SKM-1 treated with dmso at 0.1 percent for 144 hours (cell line): ENCODE data around the gene SNX24.
"Not testable (repeated sequence)": the region's sequence is repeated elsewhere in the genome, so short reads cannot be mapped to it uniquely, and the experiment has no call there.

ENCODE experiments used
- DNase-seq: peaks from one replicate; lab custom pipeline; 2025; ENCODE audit not compliant: unreplicated experiment; lab: John Stamatoyannopoulos, UW

SNX24 gene

DNA sequence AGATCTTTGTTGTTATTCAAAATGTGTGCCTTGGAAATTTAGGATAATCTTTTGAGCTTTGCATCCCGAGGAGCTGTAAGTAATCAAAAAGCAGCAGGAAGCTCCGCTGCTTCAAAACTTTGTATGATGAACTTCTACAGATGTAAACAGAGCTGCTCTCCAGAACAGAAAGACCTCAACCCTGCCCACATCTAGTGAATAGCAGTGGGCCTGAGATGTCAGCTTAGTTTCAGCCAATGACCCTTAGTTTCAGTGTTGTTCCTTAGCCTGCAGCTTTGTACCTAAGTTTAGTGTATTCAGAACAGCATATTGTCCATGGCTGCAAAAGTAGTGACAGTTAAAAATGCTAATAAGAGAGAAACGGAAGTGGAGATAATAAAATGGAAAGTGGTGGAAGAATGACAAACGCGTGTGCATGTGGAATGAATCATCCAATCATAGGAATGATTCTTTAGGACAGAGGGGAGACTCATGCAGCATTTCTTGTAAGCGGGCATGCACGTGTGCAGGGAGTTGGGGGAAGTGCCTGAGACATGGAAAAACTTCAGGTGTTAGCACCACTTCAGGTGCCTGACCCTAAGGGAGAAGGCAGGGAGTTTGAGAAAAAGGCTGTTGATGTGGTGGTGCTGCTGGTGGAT is 24.9 kb downstream of the SNX24 start:
- DNase-seq = no peak

DNA sequence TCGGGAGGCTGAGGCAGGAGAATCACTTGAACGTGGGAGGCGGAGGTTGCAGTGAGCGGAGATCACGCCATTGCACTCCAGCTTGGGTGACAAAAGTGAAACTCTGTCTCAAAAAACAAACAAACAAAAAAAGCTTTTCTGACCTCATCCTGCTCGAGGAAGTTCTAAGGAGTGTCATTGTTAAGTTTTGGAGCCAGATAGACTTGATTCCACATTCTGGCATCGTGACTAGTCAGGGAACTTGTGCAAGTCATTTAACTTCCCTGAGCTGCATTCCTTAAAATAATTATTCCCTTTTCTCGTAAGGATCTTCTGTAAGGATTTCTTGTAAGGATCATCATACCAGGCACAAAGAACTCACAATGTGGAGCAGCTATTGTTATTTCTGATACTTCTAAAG is 26.2 kb downstream of the SNX24 start:
- DNase-seq = no peak

DNA sequence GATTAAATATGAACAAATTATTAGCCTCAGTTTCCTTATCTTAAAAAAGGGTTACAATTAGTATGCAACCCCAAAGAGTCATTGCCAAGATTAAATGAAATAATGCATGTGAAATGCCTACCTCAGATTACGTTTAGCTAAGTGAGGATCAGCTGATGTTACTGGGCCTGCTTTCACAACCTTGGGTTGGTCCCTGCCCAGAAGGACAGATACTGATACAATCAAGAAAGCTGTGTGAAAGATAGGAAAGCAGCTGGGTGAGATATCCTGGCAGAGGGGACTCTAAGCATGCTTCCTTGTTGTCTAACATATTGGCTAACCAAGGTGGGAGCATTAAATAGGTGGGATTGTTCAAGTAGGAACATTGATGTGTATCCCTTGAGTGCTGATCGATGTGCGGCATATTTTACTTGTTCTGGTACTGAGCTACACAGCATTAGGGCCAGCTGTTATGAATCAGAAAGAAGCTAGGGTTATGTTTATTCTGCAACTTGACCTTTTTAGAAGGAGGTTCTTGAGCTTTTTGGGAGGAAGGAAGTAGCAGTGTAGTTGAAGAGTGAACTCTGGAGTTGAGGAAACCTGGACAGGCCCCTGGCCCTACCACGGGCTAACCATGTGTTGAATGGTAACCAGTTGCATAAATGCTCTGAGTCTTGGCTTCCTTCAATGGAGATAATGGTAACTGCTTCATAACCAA is 28.9 kb downstream of the SNX24 start:
- no peak for DNase-seq

DNA sequence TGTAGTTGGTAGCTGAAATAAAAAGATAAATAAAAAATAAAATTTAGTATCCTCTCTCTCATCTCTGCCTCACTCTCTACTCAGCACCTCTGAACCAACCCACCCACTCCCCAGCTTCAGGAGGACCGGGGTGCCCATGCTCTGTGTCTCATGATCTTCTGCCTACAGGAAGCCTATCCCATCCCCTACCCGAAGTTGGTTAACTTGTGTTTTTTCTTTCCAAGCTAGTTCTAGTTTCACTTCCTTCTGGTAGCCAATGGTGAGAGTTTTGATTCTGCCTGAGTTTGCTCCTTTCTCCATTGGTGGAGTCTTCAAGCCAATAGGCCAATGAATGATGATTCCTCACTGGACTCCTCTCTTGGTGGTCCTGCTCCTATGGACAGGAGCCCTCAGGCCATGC is 32.1 kb downstream of the SNX24 start:
- no peak for DNase-seq

DNA sequence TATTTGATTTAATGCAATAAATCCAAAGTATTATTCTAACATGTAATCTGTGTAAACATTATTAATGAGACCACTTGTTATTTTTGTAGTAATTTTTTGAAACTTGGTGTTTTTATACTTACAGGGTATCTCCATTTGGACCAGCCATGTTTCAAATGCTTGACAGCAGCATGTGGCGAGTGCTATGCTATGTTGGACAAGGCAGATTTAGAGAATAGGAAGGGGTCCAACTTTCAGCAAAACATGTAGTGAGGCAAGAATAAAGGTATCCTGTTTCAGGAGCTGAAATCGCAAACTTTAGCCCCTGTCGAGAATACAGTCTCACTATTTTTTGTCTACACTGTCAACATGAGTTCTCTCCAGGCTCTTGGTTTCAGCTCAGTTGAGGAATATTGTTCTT is 33.7 kb downstream of the SNX24 start:
- no peak for DNase-seq

DNA sequence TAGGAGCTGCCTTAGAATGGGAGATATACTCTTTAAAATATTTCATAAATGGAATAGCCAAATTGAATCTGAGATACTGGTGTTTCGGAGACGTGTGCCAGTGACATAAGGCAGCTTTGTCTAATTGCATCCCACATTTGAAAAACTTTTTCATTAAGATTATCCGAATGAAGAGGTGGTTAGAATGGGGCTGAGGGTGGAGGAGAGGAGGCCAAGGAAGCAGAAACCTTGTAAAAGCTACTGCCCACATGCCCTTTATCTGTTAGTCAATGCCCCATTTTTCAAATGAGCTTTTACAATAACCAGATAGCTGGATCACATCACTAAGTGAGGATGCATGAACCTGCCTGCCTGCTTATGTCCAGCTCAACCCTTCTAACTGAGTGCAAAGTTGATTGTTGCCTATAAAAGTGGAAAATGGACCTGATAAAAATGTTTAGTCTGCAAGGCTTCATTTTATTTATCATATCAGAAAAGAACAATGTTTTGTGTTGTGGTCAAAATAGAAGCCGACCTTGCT is 34.8 kb downstream of the SNX24 start:
- DNase-seq = no peak

DNA sequence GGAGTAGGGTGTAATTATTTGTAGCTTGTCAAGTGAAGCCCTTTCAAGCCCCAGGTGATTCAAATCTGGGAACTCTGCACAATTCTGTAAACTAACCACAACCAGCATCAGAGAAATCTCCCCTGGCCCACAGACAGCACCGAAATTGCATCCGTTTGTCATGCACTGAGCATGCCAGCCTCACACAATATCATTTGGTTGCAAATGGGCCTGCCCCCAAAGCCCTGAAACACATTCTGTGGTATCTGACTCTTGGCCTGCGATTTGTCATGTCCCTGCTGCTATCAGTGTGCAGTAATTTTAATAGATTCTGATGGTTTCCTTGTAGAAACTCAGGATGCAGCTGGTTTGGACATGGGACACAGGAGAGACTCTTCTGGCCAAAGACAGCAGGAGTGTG is 35.3 kb downstream of the SNX24 start:
- DNase-seq = no peak

DNA sequence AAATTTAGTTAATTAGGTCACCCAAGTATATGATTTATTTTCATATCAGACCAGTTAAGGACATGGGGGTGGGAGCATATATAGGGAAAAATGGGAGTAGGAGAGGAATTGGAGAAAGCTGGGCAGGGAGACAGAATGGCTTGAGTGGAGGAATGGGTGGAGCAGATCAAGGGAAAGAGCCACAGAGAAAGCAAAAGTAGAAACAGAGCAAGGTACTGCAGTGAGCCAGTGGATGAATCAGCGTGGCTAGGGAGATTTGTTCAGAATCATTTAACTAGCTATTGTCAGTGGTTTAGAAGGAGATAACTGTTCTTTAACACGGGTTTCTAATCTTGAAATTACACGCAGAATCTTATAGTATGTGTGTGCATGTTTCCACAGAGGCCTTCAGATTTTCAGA is 37.4 kb downstream of the SNX24 start:
- DNase-seq = no peak

DNA sequence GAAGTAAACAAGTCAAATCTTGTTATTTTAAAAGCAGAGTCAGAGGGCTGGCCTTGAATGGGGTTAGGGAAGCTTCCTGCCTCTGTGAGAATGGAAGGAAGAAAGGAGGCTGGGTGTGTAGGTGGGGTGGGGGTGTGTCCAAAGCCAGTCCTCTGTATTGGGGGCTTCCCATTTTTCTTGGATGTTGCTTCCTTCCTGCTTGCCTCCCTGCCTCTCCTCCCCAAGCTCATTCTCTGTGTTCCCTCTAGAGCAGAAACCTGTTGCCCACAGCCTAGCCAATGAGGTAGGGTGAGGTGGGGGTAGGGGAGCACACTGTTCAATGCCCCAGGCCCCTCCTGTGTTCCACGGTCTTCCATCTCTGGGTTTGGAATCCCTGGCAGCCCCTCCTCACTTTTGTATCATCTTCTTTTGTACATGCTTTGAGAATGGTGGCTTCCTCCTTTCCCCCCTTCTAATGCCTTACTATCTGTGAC is 39.7 kb downstream of the SNX24 start:
- DNase-seq = no peak

DNA sequence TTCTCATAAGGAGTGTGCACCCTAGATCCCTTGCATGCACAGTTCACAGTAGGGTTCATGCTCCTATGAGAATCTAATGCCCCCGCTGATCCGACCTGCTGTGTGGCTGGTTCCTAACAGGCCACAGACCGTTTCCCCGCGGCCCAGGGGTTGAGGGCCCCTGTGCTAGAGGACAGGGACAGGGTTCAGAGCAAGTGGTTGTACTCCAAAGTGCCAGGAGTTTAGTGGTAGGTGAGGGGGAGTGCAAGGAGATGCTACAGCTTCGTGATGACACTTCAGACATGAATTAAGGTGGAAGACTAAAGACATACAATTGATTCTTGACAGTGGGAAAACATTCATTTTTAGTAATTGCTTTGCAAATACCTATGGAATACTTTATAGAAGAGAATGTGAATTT is 40.5 kb downstream of the SNX24 start:
- no peak for DNase-seq

DNA sequence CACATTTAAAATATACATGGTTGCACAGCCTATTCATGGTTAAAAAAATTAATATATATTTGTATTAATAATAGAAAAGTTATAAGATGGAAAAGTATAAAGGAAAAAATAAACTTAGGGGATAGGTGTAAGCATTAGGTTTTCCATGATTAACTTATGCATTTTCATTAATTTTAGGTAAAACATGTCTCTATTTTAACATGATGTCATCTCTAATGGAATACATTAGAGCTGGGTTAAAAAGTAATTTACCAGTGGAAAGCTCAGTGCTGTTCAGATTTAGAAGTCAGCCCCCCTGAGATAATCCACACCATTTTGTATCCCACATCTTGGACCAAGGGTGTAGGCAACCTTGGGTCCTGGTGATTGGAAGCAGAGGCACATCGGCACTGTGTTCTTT is 49.7 kb downstream of the SNX24 start:
- no peak for DNase-seq

DNA sequence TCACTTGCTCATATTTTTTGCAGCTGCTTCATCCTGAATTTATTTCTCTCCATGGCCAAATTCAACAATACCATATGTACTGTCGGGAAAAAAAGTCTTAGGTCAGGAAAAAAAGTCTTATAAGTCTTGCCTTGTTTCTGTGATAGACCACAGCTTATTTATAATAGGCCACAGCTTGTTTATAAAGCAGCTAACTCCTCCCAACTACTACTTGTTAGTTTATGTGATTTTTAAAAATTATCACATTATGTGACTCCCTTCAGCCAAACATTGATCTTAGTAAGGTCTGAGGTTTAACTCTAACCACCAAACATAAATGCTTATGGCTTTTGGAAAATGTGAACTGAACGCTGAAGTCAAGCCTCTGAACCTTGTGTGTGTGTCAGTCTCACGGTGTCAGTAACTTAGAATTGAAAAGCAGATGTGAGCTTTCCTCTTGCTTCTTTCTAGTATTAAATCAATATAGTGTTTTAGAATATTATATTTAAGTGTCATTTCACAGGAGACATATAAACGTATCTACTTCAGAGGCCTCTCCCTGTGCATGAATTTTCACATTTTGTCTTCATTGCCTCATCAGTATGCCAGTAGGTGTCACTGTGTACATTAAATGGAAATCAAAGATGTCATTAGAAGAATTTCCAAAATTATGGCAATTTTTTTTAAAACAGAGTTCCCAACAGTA is 51.3 kb downstream of the SNX24 start:
- no peak for DNase-seq

DNA sequence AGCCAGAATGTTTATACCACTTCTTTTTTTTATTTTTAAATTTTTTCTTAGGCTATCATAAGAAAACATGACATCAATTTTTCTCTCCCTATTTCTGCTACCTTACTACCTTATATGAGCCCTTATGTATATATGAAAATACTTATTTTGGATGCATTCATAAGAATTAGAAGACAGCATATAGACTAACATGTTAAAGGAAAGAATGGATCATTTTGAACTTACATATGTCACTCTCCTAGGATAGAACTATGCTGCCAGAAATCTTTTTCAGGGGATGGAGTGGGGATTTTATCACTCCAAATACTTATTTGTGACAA is 51.8 kb downstream of the SNX24 start:
- DNase-seq = no peak

DNA sequence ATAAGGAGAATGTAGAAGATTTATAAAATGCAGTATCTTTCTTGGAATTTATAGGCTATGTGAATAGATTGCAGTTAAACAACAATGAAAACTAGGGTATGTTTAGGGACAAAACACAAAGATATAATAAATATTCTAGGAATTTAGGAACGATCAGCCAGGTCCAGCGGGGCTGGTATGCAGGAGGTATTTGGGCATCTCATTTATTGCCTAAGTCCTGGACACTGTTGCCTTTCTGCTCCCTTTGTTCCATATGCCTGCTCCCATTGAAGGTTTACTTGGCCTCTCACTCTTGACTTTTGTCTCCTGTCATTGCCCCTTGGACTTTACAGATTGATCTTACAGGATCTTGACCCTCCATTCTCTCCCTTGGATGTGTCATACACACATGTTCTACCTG is 55.9 kb downstream of the SNX24 start:
- no peak for DNase-seq

DNA sequence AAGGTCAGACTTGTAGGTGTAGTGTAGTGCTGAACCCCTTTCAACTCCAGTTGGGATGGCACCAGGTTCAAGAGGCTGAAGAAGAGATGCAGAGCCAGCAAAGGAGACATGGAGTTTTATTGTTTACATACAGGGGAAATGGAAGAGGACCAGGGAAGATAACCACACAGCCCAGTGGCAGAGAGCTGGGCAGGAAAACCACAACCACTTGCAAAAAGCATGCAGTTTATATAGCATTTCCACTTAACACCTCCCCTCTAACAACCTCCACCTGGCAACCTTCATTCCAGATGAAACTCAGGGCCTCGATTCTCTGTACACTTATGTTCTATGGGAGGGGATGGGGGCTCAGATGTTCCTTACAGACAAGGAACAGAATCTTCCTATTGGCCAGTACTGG is 56.9 kb downstream of the SNX24 start:
- no peak for DNase-seq

DNA sequence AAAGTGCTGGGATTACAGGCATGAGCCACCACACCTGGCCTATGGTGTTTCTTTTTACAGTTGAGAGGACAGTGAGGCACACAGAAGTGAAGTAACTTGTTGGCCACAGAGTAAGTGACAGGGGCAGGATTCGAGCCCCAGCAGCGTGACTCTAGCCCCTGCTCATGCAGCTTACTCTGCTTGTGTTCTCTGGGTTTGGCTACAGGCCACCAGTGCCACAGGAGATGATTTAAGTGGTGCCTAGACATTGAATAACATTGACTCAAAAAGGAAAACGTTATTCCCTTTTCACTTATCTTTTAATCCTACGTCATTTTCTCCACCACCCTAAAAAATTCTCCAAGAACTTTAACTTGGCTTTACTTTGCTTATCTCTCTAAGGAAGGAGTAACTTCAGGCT is 61.4 kb downstream of the SNX24 start:
- DNase-seq = no peak

DNA sequence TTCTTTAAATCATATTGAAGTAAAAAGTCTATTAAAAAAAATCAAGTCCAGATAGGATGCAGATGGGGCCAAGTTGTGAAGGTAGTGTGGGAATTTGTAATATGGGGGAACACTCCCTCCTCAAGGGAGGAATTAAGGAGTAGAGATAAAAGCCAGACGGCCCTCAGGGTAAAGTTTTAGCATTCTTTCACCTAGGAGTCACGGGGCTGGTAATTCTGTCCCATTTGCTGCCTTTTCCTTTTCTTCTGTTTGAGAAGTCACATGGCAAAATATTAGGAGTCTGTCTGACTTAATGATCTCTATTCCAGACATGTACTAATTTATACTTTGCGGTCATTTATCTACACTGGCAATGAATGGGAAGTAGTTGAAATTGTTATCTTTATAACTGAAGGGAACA is 61.9 kb downstream of the SNX24 start:
- DNase-seq = no peak

DNA sequence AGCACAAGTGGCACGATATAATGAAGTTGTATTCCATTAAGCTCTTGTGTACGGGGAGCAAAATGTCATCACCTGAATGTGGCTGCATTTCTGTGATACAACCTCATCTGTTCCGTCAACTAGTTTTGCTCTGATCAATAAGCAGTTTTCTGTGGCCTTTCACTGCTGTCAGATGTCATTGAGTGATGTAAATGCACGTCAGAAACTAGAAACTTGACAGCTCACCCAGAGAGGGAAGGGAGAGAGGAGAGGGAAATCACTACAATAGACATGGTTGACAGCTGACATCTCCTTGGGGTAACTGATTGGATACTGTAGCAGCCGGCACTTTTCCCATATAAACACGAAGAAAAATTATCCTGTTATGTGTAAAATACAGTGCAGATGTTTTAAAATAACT is 62.7 kb downstream of the SNX24 start:
- DNase-seq = no peak

DNA sequence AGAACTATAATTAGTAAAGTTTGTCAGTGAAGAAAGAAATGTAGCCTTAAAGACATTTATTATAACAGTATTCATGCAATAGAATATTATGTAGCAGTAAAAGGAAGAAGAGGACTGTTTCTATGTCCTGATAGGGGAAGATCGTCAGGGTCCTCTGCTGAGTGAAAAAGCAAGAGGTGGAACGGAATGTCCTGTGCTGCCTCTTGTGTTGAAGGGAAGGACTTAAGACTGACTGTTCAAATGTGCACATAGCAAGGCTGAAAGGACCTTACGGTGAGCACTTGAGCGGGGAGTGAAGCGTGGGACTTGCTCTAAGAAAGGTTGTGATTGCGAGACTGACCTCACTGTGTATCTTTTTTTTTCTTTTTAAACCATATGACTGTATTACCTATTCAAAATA is 63.2 kb downstream of the SNX24 start:
- no peak for DNase-seq

DNA sequence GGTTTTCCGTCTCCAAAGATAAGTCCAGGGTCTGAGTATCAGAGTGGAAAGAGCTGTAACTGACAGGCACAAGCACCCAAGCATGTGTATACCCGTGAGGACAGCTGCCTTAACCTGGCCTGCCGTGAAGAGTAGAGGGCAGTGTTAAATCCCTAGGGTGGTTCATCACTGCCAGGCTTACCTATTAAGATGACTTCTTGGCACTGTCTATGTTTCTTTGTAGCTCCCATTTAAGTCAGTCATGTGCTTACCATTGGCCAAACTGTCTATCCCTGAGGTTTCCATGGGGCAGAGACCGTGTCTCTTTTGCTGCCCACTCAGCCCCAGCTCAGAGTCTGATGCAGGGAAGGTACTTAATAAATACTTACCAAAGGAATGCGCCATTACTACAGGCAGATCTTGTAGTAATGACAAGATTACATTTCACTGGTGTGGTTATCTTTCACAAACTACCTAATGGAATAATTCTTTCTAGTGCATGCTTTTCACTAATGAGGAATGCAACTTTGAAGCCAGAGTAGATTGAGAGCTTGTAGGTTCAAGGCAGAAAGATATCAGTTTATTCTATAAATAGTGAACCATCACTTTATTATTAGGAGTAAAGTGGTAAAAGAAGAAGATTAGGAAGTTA is 64.2 kb downstream of the SNX24 start:
- no peak for DNase-seq

DNA sequence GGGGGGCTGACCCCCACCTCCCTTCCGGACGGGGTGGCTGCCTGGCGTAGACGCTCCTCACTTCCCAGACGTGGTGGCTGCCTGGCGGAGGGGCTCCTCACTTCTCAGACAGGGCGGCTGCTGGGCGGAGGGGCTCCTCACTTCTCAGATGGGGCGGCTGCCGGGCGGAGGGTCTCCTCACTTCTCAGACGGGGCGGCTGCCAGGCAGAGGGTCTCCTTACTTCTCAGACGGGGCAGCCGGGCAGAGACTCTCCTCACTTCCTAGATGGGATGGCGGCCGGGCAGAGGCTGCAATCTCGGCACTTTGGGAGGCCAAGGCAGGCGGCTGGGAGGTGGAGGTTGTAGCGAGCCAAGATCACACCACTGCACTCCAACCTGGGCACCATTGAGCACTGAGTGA is 68.0 kb downstream of the SNX24 start:
- not testable (repeated sequence) for DNase-seq
